HG03025 (cell line): ENCODE results near the gene MPPED1.

ENCODE experiments used
- ATAC-seq: cut with Tn5 transposase; IDR thresholded peaks from one replicate; pipeline ENCODE4 v1.9.1; 2021; ENCODE audit warnings: mild to moderate bottlenecking, moderate library complexity; ENCODE audit not compliant: unreplicated experiment, low FRiP score

The MPPED1 gene

DNA sequence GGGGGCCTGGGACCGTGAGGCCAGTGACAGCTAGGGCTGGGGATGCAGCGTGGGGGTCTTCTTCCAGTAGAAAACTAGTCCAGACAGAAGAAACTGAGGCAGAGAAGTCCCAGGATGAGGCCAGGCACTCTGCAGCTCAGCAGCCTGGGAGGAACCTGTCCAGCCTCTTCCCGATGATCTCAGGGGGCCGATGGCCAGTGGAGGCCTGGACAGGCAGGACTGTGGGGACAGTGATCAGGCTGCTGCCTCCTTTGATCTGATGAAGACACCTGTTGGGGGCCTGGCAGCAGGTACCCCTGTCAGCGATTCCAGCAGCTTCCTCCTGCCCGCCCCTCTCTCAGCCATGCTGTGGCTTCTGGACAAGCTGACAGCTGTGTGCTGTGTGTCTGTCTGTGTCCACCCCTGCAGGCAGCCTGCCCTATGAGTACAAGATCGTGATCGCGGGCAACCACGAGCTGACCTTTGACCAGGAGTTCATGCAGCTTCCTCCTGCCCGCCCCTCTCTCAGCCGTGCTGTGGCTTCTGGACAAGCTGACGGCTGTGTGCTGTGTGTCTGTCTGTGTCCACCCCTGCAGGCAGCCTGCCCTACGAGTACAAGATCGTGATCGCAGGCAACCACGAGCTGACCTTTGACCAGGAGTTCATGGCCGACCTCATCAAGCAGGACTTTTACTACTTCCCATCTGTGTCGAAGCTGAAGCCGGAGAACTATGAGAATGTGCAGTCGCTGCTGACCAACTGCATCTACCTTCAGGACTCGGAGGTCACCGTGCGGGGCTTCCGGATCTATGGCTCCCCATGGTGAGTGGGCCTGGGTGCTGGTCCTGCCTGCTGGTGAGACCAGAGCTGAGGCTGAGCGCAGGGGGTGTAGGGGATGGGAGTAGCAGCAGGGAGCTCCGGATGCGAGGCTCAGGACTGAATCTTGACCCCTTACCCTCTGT is 62.6 kb downstream of the MPPED1 start:
- no peak for ATAC-seq

DNA sequence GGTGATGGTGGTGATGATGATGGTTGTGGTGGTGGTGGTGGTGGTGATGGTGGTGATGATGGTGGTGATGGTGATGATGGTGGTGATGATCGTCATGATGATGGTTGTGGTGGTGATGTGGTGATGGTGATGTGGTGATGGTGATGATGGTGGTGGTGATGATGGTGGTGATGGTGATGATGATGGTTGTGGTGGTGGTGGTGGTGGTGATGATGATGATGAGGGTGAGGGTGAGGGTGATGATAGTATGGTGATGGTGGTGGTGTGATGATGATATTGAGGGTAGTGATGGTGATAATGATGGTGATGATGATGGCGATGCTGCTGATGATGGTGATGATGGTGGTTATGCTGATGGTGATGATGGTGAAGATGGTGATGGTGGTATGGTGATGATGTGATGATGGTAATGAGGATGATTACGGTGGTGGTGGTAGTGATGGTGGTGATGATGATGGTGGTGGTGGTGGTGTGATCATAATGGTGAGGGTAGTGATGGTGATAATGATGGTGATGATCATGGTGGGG is 63.8 kb downstream of the MPPED1 start:
- no peak for ATAC-seq

DNA sequence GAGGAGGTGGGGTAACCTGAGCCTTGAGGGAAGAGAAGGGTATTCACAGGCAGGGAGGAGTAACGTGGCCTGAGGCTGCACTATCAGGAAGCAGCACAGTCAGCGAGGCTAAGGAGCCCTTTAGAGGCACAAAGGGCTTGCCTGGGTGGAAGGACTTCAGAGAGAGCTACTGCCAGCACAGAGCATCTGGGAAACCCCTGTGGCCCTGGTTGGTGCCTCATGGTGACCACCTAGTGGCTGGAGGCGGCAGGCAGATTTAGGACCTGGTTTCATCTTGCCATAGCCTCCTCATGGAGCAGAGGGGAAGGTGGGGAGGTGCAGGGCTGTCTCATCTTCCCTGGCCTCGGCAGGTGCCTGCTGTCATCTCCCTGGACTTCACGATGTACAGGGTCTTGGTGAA is 64.5 kb downstream of the MPPED1 start:
- ATAC-seq, result no peak

DNA sequence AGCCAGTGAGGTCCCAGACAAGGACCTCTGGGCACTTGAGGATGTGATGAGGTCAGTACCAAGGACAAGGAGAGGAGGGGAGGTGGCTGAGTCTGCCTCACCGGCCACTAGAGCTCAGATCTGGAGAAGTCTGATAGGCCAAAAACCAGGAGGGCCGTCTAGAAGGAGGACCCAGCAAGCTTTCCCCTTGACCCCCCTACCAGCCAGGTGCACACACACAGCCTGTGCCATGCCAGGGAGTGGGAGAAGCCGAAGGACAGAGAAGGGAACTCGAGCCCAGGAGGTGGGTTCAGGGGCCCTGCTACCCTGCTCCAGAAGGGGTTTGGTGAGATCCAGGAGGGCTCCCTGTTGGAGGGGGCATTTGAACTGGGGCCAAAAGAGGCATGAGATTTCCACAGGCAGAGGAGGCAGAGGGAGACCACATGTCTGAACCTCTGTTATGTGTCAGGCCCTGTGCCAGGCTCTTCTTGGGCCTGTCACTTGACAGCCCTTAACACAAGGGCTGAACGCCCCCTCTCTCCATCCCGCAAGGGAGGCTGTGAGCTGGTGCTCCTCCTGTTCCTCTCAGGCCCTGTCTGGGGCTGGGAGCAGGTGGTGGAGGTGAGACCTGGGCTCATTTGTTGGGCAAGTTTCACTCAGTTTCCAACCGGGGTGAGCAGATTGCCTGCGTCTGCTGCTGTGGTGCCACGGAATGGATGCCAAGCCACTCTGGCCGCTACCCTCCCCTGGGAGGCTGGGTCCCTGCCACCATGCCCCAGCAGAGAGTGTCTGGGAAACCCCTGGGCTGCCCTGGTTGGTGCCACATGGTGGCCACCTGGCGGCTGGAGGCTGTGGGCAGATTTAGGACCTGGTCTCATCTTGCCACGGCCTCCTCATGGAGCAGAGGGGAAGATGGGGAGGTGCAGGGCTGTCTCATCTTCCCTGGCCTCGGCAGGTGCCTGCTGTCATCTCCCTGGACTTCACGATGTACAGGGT is 65.2 kb downstream of the MPPED1 start:
- no peak for ATAC-seq

DNA sequence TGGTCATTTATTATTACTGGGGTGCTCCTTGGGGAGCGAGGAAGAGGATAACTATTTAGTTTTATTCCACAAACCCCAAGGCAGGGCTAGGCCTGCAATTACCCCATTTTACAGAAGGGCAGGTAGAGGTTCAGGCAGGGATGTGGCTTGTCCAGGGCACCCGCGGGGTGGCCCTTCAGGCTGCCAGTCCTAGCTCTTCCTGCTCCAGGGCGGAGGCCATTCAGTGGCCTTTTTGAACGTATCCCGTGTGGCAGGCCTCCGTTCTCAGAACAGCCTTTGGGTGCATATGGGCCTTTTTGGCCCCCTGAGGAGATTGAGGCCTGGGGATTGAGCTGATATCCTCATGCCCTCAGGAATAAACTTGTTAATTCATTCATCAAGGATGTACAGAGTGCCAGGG is 66.2 kb downstream of the MPPED1 start:
- ATAC-seq, result no peak

DNA sequence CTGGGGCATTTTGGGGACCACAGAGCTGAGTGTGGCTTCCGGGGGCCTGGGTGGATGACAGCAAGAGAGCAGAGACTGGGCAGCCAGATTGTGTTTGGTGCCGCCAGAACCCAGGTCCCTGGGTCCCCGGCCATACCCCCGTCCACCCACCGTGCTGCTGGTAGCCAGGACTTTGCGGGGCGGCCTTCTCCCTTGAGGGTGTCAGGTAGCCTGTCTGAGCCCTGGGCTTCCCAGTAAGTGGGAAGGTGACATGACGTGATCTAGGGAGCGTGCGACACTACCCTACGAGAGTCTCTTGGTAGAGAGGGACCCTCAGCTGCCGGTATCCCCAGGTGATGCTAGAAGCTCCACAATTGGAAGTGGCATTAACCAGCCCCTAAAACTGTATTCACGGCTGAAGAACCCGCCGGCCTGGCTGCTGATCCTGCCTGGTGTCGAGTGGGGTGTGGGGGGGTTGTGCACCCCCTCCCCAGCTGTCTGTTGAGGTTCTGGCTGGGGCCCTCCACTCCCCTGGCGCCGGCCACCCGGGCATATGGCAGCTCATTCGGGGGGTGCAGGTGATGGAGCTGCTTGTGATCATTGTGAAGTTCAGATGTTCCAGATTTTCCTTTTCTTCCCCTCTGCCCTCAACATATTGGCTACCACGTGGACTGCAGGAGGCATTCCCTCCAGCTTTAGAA is 66.9 kb downstream of the MPPED1 start:
- no peak for ATAC-seq

DNA sequence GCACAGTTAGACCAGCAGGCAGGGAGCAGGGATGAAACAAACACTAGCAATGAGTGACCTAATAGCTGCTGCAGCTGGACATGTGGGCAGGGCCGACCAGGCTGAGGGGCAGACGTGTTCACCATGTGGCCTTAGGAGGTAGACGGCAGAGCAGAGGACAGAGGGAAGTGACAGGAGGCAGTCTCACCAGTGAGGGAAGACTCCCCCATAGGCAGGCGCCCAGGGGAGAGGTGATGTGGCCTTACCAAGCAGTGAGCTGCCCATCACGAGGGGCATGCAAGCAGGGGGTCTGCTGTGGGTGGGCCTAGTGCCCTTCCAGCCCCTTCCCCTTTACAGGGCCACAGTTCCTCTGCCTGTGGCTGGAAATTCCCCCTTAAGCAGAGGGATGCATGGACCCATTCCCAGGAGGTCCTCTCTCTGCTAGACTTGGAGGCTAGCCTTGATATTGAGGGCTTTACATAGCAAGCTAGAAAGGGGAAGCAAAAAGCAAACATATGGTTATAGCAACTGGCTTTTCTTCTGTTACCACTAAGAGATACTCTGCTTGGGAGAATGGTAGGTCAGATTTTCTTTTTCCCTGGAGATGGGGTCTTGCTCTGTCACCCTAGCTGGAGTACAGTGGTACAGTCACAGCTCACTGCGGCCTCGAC is 67.6 kb downstream of the MPPED1 start:
- ATAC-seq, result no peak

DNA sequence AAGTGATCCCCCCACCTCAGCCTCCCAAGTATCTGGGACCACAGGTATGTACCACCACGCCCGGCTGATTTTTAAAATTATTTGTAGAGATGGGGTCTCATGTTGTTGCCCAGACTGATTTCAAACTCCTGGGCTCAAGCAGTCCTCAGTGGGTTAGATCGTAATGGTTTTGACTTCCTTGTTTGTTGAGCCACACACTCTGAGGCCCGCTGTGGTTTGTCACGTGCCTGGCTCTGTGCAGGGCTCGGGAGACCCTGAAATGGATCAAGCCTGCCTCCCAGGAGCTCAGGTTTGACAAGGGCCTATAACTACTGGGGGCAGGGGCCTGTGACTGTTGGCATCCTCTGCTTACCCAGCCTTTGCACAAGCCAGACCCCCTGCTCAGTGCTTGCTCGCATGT is 68.1 kb downstream of the MPPED1 start:
- ATAC-seq, result no peak

DNA sequence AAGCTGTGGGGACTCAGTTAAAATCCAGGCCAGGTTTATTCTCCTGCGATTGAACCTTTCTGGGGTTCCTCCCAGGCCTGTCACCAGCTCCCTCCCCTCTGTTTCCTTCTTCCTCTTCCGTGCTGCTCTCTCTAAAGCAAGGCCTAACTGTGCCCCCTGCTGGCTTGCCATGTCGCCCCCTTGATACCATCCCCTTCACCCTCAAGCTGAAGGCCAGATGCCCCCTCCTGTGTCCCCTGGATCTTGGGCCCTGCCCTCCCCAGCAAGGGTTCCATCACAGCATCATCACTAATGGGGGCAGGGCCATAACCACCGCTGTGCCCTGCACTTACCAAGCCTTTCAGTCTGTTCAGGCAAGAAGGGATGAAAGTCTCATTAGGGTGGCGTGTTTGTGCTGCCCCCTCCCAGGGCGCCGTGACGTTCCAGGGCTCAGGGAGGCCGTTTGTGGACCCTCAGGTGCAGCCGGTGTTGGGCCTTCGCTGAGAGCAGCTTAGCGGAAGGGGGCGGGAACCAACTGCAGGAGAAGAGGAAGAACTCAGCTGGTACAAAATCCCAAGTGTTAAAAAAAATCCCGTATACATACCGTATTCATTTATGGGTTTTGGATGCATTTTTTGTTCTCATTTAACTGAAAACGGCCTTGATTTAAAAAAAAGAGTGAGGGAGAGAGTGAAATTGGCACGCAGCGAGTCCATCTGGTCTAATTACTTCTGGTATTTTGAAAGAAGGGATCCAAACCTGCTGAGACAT is 69.9 kb downstream of the MPPED1 start:
- no peak for ATAC-seq

DNA sequence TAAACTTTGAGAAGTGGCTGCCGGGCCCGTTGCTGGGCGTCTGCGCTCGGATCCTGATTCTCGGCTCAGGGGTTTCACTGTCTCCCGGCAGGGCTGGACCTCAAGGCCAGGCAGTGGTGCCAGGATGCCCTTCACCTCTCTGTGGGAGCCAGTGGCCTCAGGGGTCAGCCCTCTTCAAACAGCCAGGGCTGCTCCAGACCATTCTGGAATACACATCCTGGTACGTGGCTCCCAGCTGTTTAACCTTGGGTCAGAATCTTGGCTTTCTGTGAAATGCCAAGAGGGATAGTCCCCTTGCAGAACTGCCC is 70.5 kb downstream of the MPPED1 start:
- no peak for ATAC-seq

DNA sequence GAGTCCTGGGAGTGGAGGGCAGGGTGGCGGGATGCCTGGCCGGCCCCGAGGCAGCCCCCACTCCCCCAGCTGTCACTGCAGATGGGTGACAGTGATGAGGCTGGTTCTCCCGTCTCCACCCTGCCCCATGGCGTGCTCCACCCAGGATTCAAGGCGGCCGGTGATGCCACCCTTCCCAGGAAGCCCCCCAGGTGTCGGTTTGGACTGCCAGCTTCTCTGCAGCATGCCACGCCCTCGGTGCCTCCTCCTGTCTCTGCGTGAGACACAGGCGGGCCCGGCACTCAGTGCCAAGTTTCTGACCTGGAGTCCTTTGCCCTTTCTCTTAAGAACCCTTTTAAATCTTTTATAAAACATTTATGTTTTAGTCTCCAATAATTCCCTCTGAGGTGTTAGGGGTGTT is 71.5 kb downstream of the MPPED1 start:
- ATAC-seq, result no peak

DNA sequence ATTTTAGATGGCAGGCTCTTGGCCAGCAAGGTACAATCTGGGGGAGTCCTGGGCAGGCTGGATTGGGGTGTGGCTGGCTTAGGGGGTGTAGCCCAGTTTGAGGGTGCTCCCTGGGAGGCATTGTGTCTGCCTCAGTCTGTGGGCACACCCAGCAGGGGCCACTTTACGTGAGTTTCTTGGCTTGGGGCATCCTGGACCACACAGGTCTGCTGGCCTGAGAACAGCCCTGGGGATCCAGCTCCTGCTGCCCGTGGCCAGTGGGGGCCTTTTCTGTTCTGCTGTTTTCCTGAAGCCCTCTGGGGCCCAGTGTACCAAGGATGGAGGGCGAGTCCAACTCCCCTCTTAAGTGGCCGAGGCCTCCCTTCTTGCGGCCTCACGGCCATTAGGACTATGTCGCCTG is 71.9 kb downstream of the MPPED1 start:
- ATAC-seq, result no peak

DNA sequence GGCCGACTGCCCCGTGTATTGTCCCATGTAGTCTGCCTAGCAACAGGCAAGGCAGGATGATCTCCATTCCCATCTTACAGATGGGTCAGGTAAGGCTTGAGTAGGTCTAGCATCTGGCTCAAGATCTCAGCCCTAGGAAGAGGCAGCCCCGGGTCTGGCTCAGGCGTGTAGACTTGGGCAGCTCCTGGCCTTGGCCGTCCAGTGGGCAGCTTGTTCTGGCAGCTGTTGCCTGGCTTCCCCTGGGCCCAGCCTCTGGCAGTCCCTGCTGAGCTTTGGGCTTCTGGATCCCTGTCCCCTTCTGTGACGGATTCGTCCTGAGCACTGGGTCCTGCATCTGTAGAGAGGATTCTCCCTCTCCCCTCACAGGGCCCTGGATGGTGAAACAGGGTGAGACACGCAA is 72.4 kb downstream of the MPPED1 start:
- no peak for ATAC-seq

DNA sequence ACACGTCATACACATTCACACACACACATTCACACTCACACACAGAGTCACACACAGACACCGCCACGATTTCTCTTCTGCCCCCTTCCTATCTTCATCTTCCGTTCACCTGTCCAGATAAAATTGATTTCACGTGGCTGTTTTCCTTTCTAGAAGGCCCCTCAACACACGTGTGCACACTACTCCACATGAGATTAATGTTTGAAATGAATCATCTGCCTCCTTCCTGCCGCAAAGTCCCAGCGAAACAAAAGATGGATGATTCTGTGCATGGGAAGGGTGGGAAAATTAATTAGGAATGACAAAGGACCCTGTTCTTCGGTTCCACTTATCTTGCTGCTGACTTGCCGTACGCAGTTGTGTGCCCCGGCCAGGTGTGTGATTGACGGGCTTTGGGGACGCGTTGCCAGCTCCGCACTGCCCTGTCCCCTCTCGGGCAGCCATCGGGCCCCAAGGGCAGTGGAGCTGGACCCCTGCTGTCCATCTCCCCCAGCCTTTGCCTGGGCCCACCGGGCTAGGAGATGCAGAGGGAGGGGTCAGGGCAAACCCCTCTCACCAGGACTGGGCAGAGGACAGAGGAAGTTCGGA is 73.8 kb downstream of the MPPED1 start:
- no peak for ATAC-seq

DNA sequence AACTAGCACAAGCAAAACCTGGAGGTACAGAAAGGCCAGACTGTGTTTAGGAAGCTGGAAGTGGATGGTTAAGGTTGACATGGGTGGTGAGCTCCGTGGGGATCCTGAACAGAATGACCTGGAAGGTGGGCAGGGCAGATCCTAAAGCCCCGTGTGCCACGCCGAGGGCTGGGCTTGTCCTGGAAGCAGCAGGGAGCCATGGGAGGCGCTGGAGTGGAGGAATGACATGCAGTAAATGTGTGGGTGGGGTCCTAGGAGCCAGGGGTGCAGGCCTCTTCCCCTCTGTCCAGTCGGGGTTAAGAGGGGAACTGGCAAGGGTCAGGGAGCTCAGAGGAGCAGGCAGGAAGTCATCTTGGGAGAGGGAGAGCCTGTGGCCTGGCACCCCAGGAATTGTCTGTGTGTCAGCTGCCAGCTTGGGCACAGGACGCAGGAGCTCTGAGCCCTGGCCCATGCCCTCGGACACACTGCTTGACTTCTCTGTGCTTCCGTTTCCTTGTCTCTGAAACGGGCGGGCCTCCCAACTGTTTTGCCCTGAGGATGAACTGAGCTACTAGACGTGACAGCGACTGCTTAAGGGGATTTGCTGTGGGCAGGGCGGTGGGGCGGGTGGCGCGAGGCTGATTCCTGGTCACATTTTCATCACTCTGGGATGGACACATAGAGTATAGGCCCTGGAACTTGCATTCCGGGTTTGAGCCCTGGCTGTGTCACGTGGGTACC is 75.7 kb downstream of the MPPED1 start:
- ATAC-seq, result no peak

DNA sequence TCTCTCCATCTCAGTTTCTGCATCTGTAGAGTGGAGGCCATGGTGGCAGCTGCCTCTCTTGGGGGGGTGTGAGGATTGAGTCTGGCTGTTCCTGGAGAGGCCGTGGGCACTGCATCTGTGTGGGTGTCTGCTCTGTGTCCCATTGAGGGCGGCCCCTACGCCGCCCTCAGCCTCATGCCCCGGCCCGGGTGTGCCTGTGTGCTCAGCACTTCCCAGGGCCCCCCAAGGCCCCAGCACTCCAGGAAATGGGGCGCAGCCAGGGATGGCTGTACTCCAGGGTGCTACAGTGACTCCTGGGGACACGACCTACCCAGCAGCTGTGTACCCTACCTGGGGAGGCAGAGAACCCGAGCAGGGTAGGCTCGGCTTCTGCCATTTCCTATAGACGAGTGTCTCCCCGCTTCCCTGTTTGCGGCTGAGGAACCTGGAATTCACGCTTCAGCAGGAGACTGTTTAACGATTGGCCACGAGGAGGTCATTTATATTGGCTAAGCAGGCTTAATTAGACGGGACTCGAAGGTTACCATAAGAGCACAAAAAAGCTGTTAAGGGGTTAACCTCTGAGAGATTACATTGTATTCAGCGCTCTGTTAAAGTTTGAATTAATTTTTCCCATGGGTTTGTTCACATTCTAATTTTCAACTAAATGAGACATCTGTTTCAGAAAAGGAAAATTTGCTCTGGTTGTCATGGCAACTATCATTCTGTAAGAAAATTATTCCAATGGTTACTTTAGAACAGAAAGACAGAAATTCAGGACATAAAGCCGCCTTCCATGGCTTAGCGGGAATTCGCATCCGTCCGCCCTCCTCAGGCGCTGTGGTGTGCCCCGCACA is 76.4 kb downstream of the MPPED1 start:
- no peak for ATAC-seq

DNA sequence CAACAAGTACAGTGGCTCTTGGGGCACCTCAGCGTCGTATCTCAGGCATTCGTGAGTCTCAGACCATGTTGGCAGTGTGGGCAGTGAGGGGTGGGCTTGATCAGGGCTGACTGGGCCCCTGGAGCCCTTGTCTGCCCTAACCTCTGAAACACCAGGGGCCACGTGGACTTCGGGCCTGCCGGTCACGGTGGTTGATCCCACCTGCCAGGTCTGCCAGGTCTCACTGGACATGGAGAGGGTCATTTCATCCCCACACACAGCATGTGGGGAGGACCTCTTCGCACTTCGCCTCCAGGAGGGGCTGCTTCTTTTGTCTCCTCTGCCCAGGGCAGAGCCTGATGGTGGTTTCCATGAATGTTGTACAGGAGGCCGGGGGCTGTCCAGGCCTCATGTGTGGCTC is 77.1 kb downstream of the MPPED1 start:
- no peak for ATAC-seq

DNA sequence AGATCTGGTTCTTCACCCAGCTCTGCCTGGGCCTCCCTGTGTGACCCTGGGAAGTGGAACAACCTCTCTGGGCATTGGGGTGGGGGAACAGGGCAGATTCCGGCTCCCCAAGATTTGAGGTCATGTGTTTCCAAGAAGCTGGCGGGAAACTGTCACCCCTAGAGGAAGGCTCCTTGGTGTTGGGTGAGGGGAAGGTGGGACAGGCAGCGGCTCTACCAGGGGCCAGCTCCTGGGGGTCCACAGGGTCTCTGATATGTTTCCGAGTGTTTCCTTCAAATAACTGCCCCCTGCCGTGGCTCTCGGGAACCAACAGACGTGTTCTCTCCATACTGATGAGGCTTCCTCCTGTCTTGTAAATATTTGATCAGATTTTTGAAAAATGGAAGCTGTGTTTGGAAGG is 78.5 kb downstream of the MPPED1 start:
- ATAC-seq, result no peak
